ENCODE measurements around the gene PTPRD.
A peak's percentile ranks its signal among the peaks of the same experiment; 100 is the strongest.

The PTPRD gene

GRCh38 chr9:10045598-10045997, 567.2 kb downstream of the PTPRD start:
- DNase-seq = no peak

GRCh38 chr9:10041726-10042229, 571.0 kb downstream of the PTPRD start:
- DNase-seq = no peak

- no peak for DNase-seq
Measured at GRCh38 chr9:10036095-10036494, 576.7 kb downstream of the PTPRD start.

GRCh38 chr9:10032166-10032565, 580.6 kb downstream of the PTPRD start:
- no peak for DNase-seq

GRCh38 chr9:10026443-10026984, 586.3 kb downstream of the PTPRD start:
- DNase-seq = no peak

GRCh38 chr9:10015755-10016154, 597.0 kb downstream of the PTPRD start:
- DNase-seq = no peak

- DNase-seq = peak; percentile 79
Measured at GRCh38 chr9:10014889-10015288, 597.9 kb downstream of the PTPRD start.

GRCh38 chr9:10009401-10009800, 603.4 kb downstream of the PTPRD start:
- no peak for DNase-seq

GRCh38 chr9:10008101-10008799, 604.6 kb downstream of the PTPRD start:
- no peak for DNase-seq

- no peak for DNase-seq
Measured at GRCh38 chr9:10007356-10007755, 605.4 kb downstream of the PTPRD start.

- no peak for DNase-seq
Measured at GRCh38 chr9:10005206-10005605, 607.6 kb downstream of the PTPRD start.

GRCh38 chr9:10003047-10003446, 609.8 kb downstream of the PTPRD start:
- DNase-seq = no peak

GRCh38 chr9:10000669-10001068, 612.1 kb downstream of the PTPRD start:
- DNase-seq = no peak

GRCh38 chr9:9998491-9999287, 614.1 kb downstream of the PTPRD start:
- DNase-seq = no peak

GRCh38 chr9:9997585-9997984, 615.2 kb downstream of the PTPRD start:
- no peak for DNase-seq

- DNase-seq = no peak
Measured at GRCh38 chr9:9996259-9996658, 616.5 kb downstream of the PTPRD start.

- no peak for DNase-seq
Measured at GRCh38 chr9:9992936-9993335, 619.9 kb downstream of the PTPRD start.

- no peak for DNase-seq
Measured at GRCh38 chr9:9973062-9973461, 639.7 kb downstream of the PTPRD start.

GRCh38 chr9:9970514-9970913, 642.3 kb downstream of the PTPRD start:
- no peak for DNase-seq

GRCh38 chr9:9963841-9964240, 649.0 kb downstream of the PTPRD start:
- no peak for DNase-seq

- no peak for DNase-seq
Measured at GRCh38 chr9:9961934-9962333, 650.9 kb downstream of the PTPRD start.

- no peak for DNase-seq
Measured at GRCh38 chr9:9961487-9961886, 651.3 kb downstream of the PTPRD start.

- DNase-seq = no peak
Measured at GRCh38 chr9:9951556-9952160, 661.1 kb downstream of the PTPRD start.

- no peak for DNase-seq
Measured at GRCh38 chr9:9950813-9951212, 662.0 kb downstream of the PTPRD start.
